ENCODE results near the gene ACACA.

ACACA gene

GRCh38 chr17:37294888-37295287 is 111.7 kb downstream of the ACACA start:
- Histone ChIP-seq H3K27me3 (ENCODE audit: control insufficient read depth, insufficient read depth, low read length) (no peaks in the 10 kb centered on the region), H3K4me3 (ENCODE audit: low read length) (no peak overlapping the region), H3K9ac (ENCODE audit: low read length) (no peak overlapping the region)

DNA sequence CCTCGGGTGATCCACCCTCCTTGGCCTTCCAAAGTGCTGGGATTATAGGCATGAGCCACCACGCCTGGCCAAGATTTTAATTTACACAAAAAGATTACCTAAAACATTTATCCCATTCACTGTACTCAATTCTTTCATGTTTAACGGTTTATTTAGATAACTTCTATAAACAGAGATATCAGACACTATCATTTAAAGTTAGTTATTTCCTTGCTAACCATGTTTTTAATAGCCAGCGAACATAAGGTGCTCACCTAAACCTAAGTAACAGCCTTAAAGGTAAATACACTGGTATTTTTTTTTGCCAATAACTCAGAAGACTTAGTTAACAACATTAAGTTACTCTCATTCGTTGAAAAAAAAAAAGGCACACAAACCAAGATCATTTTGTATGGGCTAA is 112.9 kb downstream of the ACACA start:
- Histone ChIP-seq H3K27ac (ENCODE audit: low read depth, low read length) (no peak overlapping the region), H3K27me3 (ENCODE audit: control insufficient read depth, insufficient read depth, low read length) (no peaks in the 10 kb centered on the region), H3K4me1 (ENCODE audit: control insufficient read depth, insufficient read depth, low read length) (no peaks in the 10 kb centered on the region), H3K9ac (ENCODE audit: low read length) (no peak overlapping the region), H3K4me3 (ENCODE audit: low read length) (no peak overlapping the region), H3K36me3 (ENCODE audit: control insufficient read depth, insufficient read depth, low read length) (no peaks in the 10 kb centered on the region)

More at GRCh38 chr17:37294888-37295287, 111.7 kb downstream of the ACACA start:
- Histone ChIP-seq H3K4me1 (ENCODE audit: control insufficient read depth, insufficient read depth, low read length) (peaks cover 2% of the 10 kb centered on the region), H3K27ac (ENCODE audit: low read depth, low read length) (no peak overlapping the region), H3K36me3 (ENCODE audit: control insufficient read depth, insufficient read depth, low read length) (no peaks in the 10 kb centered on the region)

GRCh38 chr17:37292429-37293139 is 114.1 kb downstream of the ACACA start:
- no peaks in the 10 kb centered on the region for H3K4me1 ChIP-seq (ENCODE audit: control insufficient read depth, insufficient read depth, low read length)
- H3K27me3 ChIP-seq (ENCODE audit: control insufficient read depth, insufficient read depth, low read length) = no peaks in the 10 kb centered on the region
- H3K27ac ChIP-seq (ENCODE audit: low read depth, low read length) = no peak overlapping the region
- no peak overlapping the region for H3K9ac ChIP-seq (ENCODE audit: low read length)
- no peak overlapping the region for H3K4me3 ChIP-seq (ENCODE audit: low read length)
- no peaks in the 10 kb centered on the region for H3K36me3 ChIP-seq (ENCODE audit: control insufficient read depth, insufficient read depth, low read length)

- H3K27ac ChIP-seq (ENCODE audit: low read depth, low read length) = no peak overlapping the region
These were observed 115.3 kb downstream of the ACACA start for GRCh38 chr17:37291351-37291750.

GRCh38 chr17:37286430-37286829 is 120.2 kb downstream of the ACACA start:
- Histone ChIP-seq H3K27ac (ENCODE audit: low read depth, low read length) (no peak overlapping the region), H3K4me3 (ENCODE audit: low read length) (no peak overlapping the region), H3K9ac (ENCODE audit: low read length) (no peak overlapping the region), H3K27me3 (ENCODE audit: control insufficient read depth, insufficient read depth, low read length) (no peaks in the 10 kb centered on the region), H3K36me3 (ENCODE audit: control insufficient read depth, insufficient read depth, low read length) (no peaks in the 10 kb centered on the region), H3K4me1 (ENCODE audit: control insufficient read depth, insufficient read depth, low read length) (no peaks in the 10 kb centered on the region)

More at GRCh38 chr17:37291351-37291750, 115.3 kb downstream of the ACACA start:
- no peaks in the 10 kb centered on the region for H3K27me3 ChIP-seq (ENCODE audit: control insufficient read depth, insufficient read depth, low read length)
- no peaks in the 10 kb centered on the region for H3K4me1 ChIP-seq (ENCODE audit: control insufficient read depth, insufficient read depth, low read length)
- H3K9ac ChIP-seq (ENCODE audit: low read length) = no peak overlapping the region
- H3K4me3 ChIP-seq (ENCODE audit: low read length) = no peak overlapping the region
- H3K36me3 ChIP-seq (ENCODE audit: control insufficient read depth, insufficient read depth, low read length) = no peaks in the 10 kb centered on the region

GRCh38 chr17:37284191-37284590 is 122.4 kb downstream of the ACACA start:
- Histone ChIP-seq H3K27ac (ENCODE audit: low read depth, low read length) (no peak overlapping the region), H3K36me3 (ENCODE audit: control insufficient read depth, insufficient read depth, low read length) (no peaks in the 10 kb centered on the region), H3K4me1 (ENCODE audit: control insufficient read depth, insufficient read depth, low read length) (no peaks in the 10 kb centered on the region), H3K4me3 (ENCODE audit: low read length) (no peak overlapping the region), H3K9ac (ENCODE audit: low read length) (no peak overlapping the region), H3K27me3 (ENCODE audit: control insufficient read depth, insufficient read depth, low read length) (no peaks in the 10 kb centered on the region)

GRCh38 chr17:37283414-37283961 is 123.1 kb downstream of the ACACA start:
- H3K27ac ChIP-seq (ENCODE audit: low read depth, low read length) = no peak overlapping the region
- H3K9ac ChIP-seq (ENCODE audit: low read length) = no peak overlapping the region
- no peaks in the 10 kb centered on the region for H3K27me3 ChIP-seq (ENCODE audit: control insufficient read depth, insufficient read depth, low read length)
- H3K4me3 ChIP-seq (ENCODE audit: low read length) = no peak overlapping the region
- H3K36me3 ChIP-seq (ENCODE audit: control insufficient read depth, insufficient read depth, low read length) = no peaks in the 10 kb centered on the region
- no peaks in the 10 kb centered on the region for H3K4me1 ChIP-seq (ENCODE audit: control insufficient read depth, insufficient read depth, low read length)

GRCh38 chr17:37280841-37281240 is 125.8 kb downstream of the ACACA start:
- Histone ChIP-seq H3K4me3 (ENCODE audit: low read length) (no peak overlapping the region), H3K9ac (ENCODE audit: low read length) (no peak overlapping the region), H3K4me1 (ENCODE audit: control insufficient read depth, insufficient read depth, low read length) (no peaks in the 10 kb centered on the region), H3K27ac (ENCODE audit: low read depth, low read length) (no peak overlapping the region), H3K27me3 (ENCODE audit: control insufficient read depth, insufficient read depth, low read length) (no peaks in the 10 kb centered on the region), H3K36me3 (ENCODE audit: control insufficient read depth, insufficient read depth, low read length) (no peaks in the 10 kb centered on the region)

DNA sequence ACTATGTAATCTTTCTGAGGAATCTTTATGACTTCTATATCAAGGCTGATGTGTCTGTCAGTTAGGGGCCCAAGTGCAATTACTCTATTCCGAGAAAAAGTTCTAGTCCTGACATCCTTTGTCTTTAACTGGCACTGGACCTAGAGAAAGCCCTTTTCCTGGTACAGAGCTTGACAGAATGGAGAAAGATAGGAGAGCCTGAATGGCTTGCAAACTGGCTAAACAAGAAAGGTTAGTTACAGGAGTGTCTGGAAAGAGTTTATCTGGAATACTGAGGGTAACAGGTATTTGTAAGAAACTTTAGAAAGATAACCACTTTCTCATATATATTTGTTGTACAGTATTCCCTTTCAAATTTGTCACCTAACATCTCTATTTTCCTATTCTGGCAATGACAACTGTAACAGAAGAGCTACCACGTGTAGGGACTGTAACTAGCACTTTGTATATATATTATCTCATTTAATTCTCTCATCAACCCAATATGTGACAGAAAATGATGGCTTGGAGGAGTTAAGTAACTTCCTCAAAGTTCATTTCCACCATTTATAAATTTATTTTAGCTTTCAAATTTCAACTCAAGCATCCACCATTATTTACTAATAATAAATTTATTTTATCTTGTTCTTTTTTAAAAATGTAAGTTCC is 128.3 kb downstream of the ACACA start:
- no peak overlapping the region for H3K9ac ChIP-seq (ENCODE audit: low read length)
- H3K27ac ChIP-seq (ENCODE audit: low read depth, low read length) = no peak overlapping the region
- no peak overlapping the region for H3K4me3 ChIP-seq (ENCODE audit: low read length)
- peaks cover 2% of the 10 kb centered on the region for H3K36me3 ChIP-seq (ENCODE audit: control insufficient read depth, insufficient read depth, low read length)
- H3K4me1 ChIP-seq (ENCODE audit: control insufficient read depth, insufficient read depth, low read length) = peaks cover 4% of the 10 kb centered on the region
- no peaks in the 10 kb centered on the region for H3K27me3 ChIP-seq (ENCODE audit: control insufficient read depth, insufficient read depth, low read length)

DNA sequence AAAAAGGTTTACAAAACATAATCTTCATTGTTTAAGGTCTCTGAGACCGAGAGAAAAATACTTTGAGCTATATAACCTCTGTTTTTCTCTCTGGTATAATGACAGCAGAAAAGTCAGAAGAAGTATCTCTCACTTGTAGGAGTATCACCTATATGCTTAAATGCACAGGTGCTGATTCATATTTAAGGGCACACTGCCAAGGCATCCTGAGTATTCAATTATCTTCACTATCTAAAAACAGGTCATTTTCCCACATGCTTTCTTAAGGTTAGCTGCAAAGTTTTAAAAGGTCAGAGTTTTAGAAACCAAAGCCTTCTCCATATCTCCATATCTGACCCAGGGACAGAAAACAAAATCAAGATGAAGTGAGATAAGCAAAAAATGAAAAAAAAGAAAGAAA is 130.2 kb downstream of the ACACA start:
- H3K27me3 ChIP-seq (ENCODE audit: control insufficient read depth, insufficient read depth, low read length) = no peaks in the 10 kb centered on the region
- H3K27ac ChIP-seq (ENCODE audit: low read depth, low read length) = no peak overlapping the region
- peaks cover 4% of the 10 kb centered on the region for H3K4me1 ChIP-seq (ENCODE audit: control insufficient read depth, insufficient read depth, low read length)
- no peak overlapping the region for H3K4me3 ChIP-seq (ENCODE audit: low read length)
- peaks cover 2% of the 10 kb centered on the region for H3K36me3 ChIP-seq (ENCODE audit: control insufficient read depth, insufficient read depth, low read length)
- no peak overlapping the region for H3K9ac ChIP-seq (ENCODE audit: low read length)

DNA sequence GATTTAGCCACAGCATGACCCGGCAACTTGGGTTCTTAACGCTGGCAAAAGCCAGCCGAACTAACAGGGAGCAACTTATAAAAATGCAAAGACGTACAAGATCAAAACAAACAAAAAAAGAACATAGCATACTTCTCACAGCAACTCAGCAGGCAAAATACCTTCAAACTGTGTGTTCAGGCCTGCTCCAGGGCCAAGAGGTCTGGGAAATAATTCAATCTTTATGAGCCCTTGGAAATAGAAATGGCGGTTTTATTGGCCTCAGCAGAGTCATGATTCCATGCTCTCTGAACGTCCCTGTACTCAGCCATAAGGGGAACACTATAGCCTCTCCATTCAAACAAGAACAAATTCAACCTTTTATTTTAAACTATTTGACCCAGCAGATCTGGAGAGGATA is 132.2 kb downstream of the ACACA start:
- Histone ChIP-seq H3K9ac (ENCODE audit: low read length) (no peak overlapping the region), H3K27ac (ENCODE audit: low read depth, low read length) (no peak overlapping the region), H3K36me3 (ENCODE audit: control insufficient read depth, insufficient read depth, low read length) (peaks cover 2% of the 10 kb centered on the region), H3K27me3 (ENCODE audit: control insufficient read depth, insufficient read depth, low read length) (no peaks in the 10 kb centered on the region), H3K4me1 (ENCODE audit: control insufficient read depth, insufficient read depth, low read length) (peaks cover 4% of the 10 kb centered on the region), H3K4me3 (ENCODE audit: low read length) (no peak overlapping the region)

DNA sequence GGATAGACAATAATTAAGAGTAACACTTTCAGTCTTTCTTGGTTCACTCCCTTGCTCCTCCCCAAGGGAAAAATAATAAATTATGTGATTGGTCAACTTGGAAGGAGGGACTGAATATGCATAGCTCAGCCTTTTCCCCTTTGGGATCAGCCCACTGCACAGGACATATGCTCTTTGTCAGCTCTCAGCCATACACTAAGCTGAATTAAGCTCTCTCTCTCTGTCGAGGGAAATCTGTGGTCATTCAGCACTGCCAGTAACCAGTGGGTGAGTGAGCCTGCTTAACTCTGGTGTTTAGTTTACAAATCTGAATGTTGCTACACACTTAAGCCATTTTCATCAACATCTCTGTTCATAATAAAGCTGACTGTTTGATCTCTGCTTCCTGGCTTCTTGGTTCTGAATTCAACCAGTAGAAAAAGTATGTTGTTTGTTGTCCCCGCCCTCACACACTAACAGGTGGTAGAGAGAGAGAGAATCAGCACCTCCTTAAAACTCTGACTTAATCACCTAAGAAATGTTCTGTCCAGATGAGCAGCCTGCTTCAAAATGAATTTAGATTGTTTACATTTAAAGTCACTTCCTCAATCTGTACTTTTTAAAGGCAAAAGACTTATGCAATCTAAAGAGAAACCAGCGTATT is 133.1 kb downstream of the ACACA start:
- peaks cover 4% of the 10 kb centered on the region for H3K4me1 ChIP-seq (ENCODE audit: control insufficient read depth, insufficient read depth, low read length)
- H3K4me3 ChIP-seq (ENCODE audit: low read length) = no peak overlapping the region
- H3K27me3 ChIP-seq (ENCODE audit: control insufficient read depth, insufficient read depth, low read length) = no peaks in the 10 kb centered on the region
- H3K9ac ChIP-seq (ENCODE audit: low read length) = no peak overlapping the region
- H3K27ac ChIP-seq (ENCODE audit: low read depth, low read length) = no peak overlapping the region
- H3K36me3 ChIP-seq (ENCODE audit: control insufficient read depth, insufficient read depth, low read length) = peaks cover 2% of the 10 kb centered on the region

Measured in rectal smooth muscle tissue (tissue), 1 donor.